Heart left ventricle (tissue), 13 donors: ENCODE results near the gene CABLES1.
"Not testable (repeated sequence)": the region's sequence is repeated elsewhere in the genome, so short reads cannot be mapped to it uniquely, and the experiment has no call there.

ENCODE experiments used
- CTCF ChIP-seq, 12 donors: fragments of 200-600 bp; sonication (generic) in 4 of 12; IDR thresholded peaks; one replicate each; pipeline versions ENCODE4 v1.5.0 to v1.8.0; 2018 to 2022; ENCODE audit warnings: antibody characterized with exemption in 12 of 12, mild to moderate bottlenecking in 5 of 12
- POLR2A ChIP-seq, 2 donors: fragments of 450-650 bp; IDR thresholded peaks; one replicate each; pipeline ENCODE4 v1.6.1; 2017; ENCODE audit warnings: antibody characterized with exemption in 2 of 2, mild to moderate bottlenecking in 2 of 2, moderate library complexity in 2 of 2
- donor health status: ischemic (EF 13 %, LVEDD 7.1; RV severe dilation, severe dysfunction).
- donor health status: DM: no; HTN: yes; CAD: no.
- donor health status: DM: no; HTN: no; CAD: no.
- donor health status: ischemic (EF 25% LVEDD 6.9; RV normal size, moderate dysfunction).
- donor health status: ischemic (EF 25% LVEDD 5.7; RV mildly dilated, moderate dysfunction).
- donor health status: ischemic (EF 35%, LVEDD 5.7; RV mildly dilated, moderate dysfunction).
- donor health status: nonischemic (EF 11% LVEDD 7.7; RV severe dilation, severe dysfunction).
- donor health status: DM: yes; HTN: yes; CAD: no.
- donor health status: PGD.
- donor health status: ischemic (EF 29% LVEDD 5.4; RV normal size, mild dysfunction).
- donor health status: nonischemic (EF 23%, LVEDD 6.1; RV moderate dilation, normal function).

GRCh38 chr18:23158884-23159283, 23.6 kb downstream of the CABLES1 start:
- TF ChIP-seq CTCF, POLR2A (IDR thresholded peaks at IDR 0.05): not testable (repeated sequence)
